Spleen (tissue), 7 donors: Measurements from ENCODE around the gene KRTAP6-1.

ENCODE experiments used
- POLR2A ChIP-seq, 3 donors: fragments of 450-650 bp; IDR thresholded peaks; one replicate each; pipeline ENCODE4 v1.5.1; 2017; ENCODE audit warnings: antibody characterized with exemption in 3 of 3, mild to moderate bottlenecking in 1 of 3
- POLR2AphosphoS5 ChIP-seq, 3 donors: sonication (generic); formaldehyde crosslinking; IDR thresholded peaks; one replicate each; pipeline ENCODE4 v1.5.1; 2017; ENCODE audit warnings: antibody characterized with exemption in 3 of 3
- TF ChIP-seq, protein P1 (sequence below), 11 experiments: fragments of 200-600 bp in 7 of 11; fragments of 450-650 bp in 4 of 11; sonication (generic) in 4 of 11; IDR thresholded peaks in 8 of 11; conservative IDR thresholded peaks in 3 of 11; 1 replicate in 7 of 11; 2 replicates in 4 of 11; pipeline versions ENCODE4 v1.4.0 to v1.8.0; 2016 to 2021; ENCODE audit warnings: antibody characterized with exemption in 11 of 11, inconsistent platforms in 4 of 11, mild to moderate bottlenecking in 1 of 11
- donor health status: DM: no; HTN: no; CAD: no; lungs with moderate emphysema.
- donor health status: DM: no; HTN: no; CAD: no.
- donor health status: DM: no; HTN: no; CAD: no.

DNA sequence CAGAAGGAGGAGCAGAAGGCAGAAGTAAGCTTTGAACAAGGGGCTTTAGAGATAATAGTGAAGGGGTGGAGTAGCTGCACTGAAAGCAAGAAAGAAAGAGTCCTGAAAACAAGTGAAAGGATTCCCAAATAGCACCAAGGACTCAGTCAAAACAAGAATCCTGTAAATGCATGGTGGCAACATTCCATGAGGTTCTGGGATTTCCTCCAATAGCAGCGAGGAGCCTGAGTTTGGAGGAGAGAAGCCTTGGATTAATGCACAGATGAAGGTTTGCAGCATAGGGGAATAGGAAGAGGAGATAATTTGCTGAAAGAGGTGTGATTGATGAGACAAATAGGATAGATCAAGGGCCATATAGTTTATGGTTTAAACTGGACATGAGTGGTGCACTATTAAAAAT, 34.4 kb downstream of the KRTAP6-1 start:
- TF ChIP-seq, protein P1, sequence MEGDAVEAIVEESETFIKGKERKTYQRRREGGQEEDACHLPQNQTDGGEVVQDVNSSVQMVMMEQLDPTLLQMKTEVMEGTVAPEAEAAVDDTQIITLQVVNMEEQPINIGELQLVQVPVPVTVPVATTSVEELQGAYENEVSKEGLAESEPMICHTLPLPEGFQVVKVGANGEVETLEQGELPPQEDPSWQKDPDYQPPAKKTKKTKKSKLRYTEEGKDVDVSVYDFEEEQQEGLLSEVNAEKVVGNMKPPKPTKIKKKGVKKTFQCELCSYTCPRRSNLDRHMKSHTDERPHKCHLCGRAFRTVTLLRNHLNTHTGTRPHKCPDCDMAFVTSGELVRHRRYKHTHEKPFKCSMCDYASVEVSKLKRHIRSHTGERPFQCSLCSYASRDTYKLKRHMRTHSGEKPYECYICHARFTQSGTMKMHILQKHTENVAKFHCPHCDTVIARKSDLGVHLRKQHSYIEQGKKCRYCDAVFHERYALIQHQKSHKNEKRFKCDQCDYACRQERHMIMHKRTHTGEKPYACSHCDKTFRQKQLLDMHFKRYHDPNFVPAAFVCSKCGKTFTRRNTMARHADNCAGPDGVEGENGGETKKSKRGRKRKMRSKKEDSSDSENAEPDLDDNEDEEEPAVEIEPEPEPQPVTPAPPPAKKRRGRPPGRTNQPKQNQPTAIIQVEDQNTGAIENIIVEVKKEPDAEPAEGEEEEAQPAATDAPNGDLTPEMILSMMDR (IDR thresholded peaks at IDR 0.05 in 8 of 11, conservative IDR thresholded peaks at IDR 0.05 in 3 of 11), result no peak
- TF ChIP-seq POLR2AphosphoS5 (IDR thresholded peaks at IDR 0.05) (no peak), POLR2A (IDR thresholded peaks at IDR 0.05) (no peak)
